RWPE1 (cell line): Measurements from ENCODE around the gene CFB.

Experiments used
- CTCF ChIA-PET: fragments of 350-600 bp; sonication (Branson Sonifier 250); formaldehyde crosslinking; extraction: SDS; loops from one replicate; lab custom pipeline; 2021; lab: Yijun Ruan, JAX
- POLR2A ChIA-PET: fragments of 400-600 bp; formaldehyde crosslinking; extraction: SDS; loops from one replicate; lab custom pipeline; 2020; ENCODE audit warnings: antibody characterized with exemption; ENCODE audit not compliant: low non-redundant PET; lab: Yijun Ruan, JAX
- DNase-seq: peaks from one replicate; pipeline ENCODE4 v3.0.0; 2012; ENCODE audit warnings: low spot score
- H3K27ac ChIP-seq: fragments of 450-650 bp; 2 replicates; pipeline ENCODE4 v1.5.1; 2017
- CTCF ChIP-seq: fragments of 450-650 bp; conservative IDR thresholded peaks from 2 replicates; pipeline ENCODE4 v1.5.1; 2017; ENCODE audit warnings: low read depth, mild to moderate bottlenecking

Gene CFB

GRCh38 chr6:31911826-31912585 is 33.9 kb upstream of the CFB start:
- peak overlapping the region; percentile 77 for H3K27ac ChIP-seq
- ChIA-PET POLR2A (interaction anchor here (0.6 to 0.9 kb wide), 2 partner anchors 194 to 1663 kb away, joined by 4 read pairs; no protein-coding TSS in a partner anchor), CTCF (no interaction called here)
- TF ChIP-seq CTCF, result no peak
- DNase-seq, result no peak

- DNase-seq, result no peak
- no peak overlapping the region for H3K27ac ChIP-seq
- CTCF ChIA-PET, result interaction anchor here (0.7 kb wide), 1 partner anchor 198 kb away, joined by 3 read pairs; no protein-coding TSS in a partner anchor
- TF ChIP-seq CTCF, result no peak
- POLR2A ChIA-PET, result no interaction called here
Observed at GRCh38 chr6:31915351-31915750, 30.5 kb upstream of the CFB start.

- ChIA-PET CTCF (interaction anchor here (0.7 kb wide), 1 partner anchor 199 kb away, joined by 3 read pairs; no protein-coding TSS in a partner anchor), POLR2A (no interaction called here)
- no peak for DNase-seq
- no peak for TF ChIP-seq CTCF
- H3K27ac ChIP-seq, result no peak overlapping the region
Observed at GRCh38 chr6:31915756-31916155, 30.1 kb upstream of the CFB start.

- POLR2A ChIA-PET, result no interaction called here
Observed at GRCh38 chr6:31918069-31918720, 27.7 kb upstream of the CFB start.

GRCh38 chr6:31919624-31920303 is 26.1 kb upstream of the CFB start:
- no peak overlapping the region for H3K27ac ChIP-seq
- ChIA-PET POLR2A (no interaction called here), CTCF (interaction anchor here (0.5 to 1.0 kb wide), 2 partner anchors 33 to 56 kb away, joined by 3 to 4 read pairs; no protein-coding TSS in a partner anchor)
- no peak for TF ChIP-seq CTCF
- no peak for DNase-seq

More at GRCh38 chr6:31918069-31918720, 27.7 kb upstream of the CFB start:
- no peak overlapping the region for H3K27ac ChIP-seq
- TF ChIP-seq CTCF, result no peak
- no peak for DNase-seq
- CTCF ChIA-PET, result interaction anchor here (0.6 to 0.7 kb wide), 3 partner anchors 24 to 1029 kb away, joined by 4 to 7 read pairs (median 5); no protein-coding TSS in a partner anchor

GRCh38 chr6:31920811-31921210 is 25.1 kb upstream of the CFB start:
- ChIA-PET CTCF (no interaction called here), POLR2A (no interaction called here)
- DNase-seq, result no peak
- TF ChIP-seq CTCF, result no peak
- H3K27ac ChIP-seq, result no peak overlapping the region
